NT2/D1 (cell line): ENCODE data around the gene RAB22A.

Experiments
- YY1 ChIP-seq: IDR thresholded peaks from 2 replicates; pipeline ENCODE4 v1.6.1; 2011; ENCODE audit not compliant: insufficient read length, insufficient read depth
- ZNF274 ChIP-seq: IDR thresholded peaks from 2 replicates; pipeline ENCODE4 v1.6.1; 2011; ENCODE audit warnings: mild to moderate bottlenecking, low read depth, low read length

GRCh38 chr20:58293453-58293852, 16.1 kb upstream of the RAB22A start:
- no peak for TF ChIP-seq ZNF274
- TF ChIP-seq YY1: no peak
